K562 (cell line): Measurements from ENCODE around the gene NFAM1. TPM values are rescaled to one million over a fixed set of nuclear protein-coding genes. Genes with fewer than 3 reads are reported as not detected.

Experiments
- ATAC-seq: fragments of 200-7000 bp; cut with Tn5 transposase; 3 replicates; pipeline ENCODE4 v1.9.1; 2020; ENCODE audit warnings: moderate library complexity
- BruUV-seq: library from RNA; stranded (reverse); fragments of 400-500 nt; replicated peaks from 2 replicates; lab custom pipeline; 2021; lab: Mats Ljungman, UMichigan
- CTCF ChIA-PET: fragments of 300-600 bp; formaldehyde crosslinking; extraction: SDS; loops from one replicate; lab custom pipeline; 2021; ENCODE audit warnings: low intra/inter-chr PET ratio; lab: Yijun Ruan, JAX
- POLR2A ChIA-PET: fragments of 300-600, 350-650 bp; sonication (Branson Sonifier 250); formaldehyde crosslinking; extraction: SDS; loops from one replicate; lab custom pipeline; 2021; ENCODE audit warnings: antibody characterized with exemption, inconsistent platforms; lab: Yijun Ruan, JAX
- DNase-seq, 4 experiments: peaks; one replicate each; pipeline versions ENCODE4 v3.0.0 to v3.0.0-alpha.2; 2011 to 2018; ENCODE audit warnings: low spot score in 3 of 4, mixed read lengths in 3 of 4; ENCODE audit errors: extremely low read depth in 1 of 4
- FAIRE-seq: peaks from 2 replicates; lab custom pipeline; 2011; peaks lifted over from hg19 to GRCh38; lab: Jason Lieb, UNC
- H2AFZ ChIP-seq: 2 replicates; pipeline ENCODE4 v1.6.0; 2011; ENCODE audit warnings: low read depth, low read length, control low read depth, inconsistent platforms
- H3K27ac ChIP-seq: fragments of 200-600 bp; 3 replicates; pipeline ENCODE4 v1.8.0; 2011; ENCODE audit warnings: low read depth, mild to moderate bottlenecking, control low read depth, inconsistent platforms, low read length, moderate library complexity, mixed read lengths; ENCODE audit errors: extremely low read depth
- H3K27me3 ChIP-seq, 2 experiments: fragments of 300-600 bp in 1 of 2; 2 replicates in 1 of 2; 3 replicates in 1 of 2; pipeline versions ENCODE4 v1.6.0 to v1.8.0; 2011; ENCODE audit warnings: inconsistent platforms in 2 of 2, low read length in 2 of 2, mild to moderate bottlenecking in 1 of 2, mixed read lengths in 1 of 2, moderate library complexity in 1 of 2; ENCODE audit not compliant: control insufficient read depth in 2 of 2, insufficient read depth in 2 of 2
- H3K36me3 ChIP-seq: fragments of 300-600 bp; 3 replicates; pipeline ENCODE4 v1.8.0; 2011; ENCODE audit warnings: mild to moderate bottlenecking, low read length, inconsistent platforms; ENCODE audit not compliant: control insufficient read depth, insufficient read depth
- H3K4me1 ChIP-seq, 2 experiments: fragments of 200-600 bp in 1 of 2; replicated peaks in 1 of 2; 2 replicates in 1 of 2; 3 replicates in 1 of 2; pipeline versions ENCODE4 v1.5.1 to v1.8.0; 2011; ENCODE audit warnings: inconsistent platforms in 2 of 2, low read length in 2 of 2, mild to moderate bottlenecking in 1 of 2, mixed read lengths in 1 of 2, moderate library complexity in 1 of 2; ENCODE audit not compliant: control insufficient read depth in 2 of 2, insufficient read depth in 2 of 2
- H3K4me2 ChIP-seq: 2 replicates; pipeline ENCODE4 v1.6.1; 2011; ENCODE audit warnings: low read length, control low read depth, inconsistent platforms, mixed read lengths; ENCODE audit not compliant: insufficient read depth
- H3K4me3 ChIP-seq: fragments of 200-600 bp; sonication (generic), shearing (Covaris generic); 2 replicates; pipeline ENCODE4 v1.5.1; 2016; ENCODE audit warnings: control low read depth, inconsistent platforms
- H3K79me2 ChIP-seq: fragments of 200-600 bp; 3 replicates; pipeline ENCODE4 v1.8.0; 2011; ENCODE audit warnings: low read length, inconsistent platforms; ENCODE audit not compliant: control insufficient read depth, insufficient read depth
- H3K9ac ChIP-seq, 2 experiments: 2 replicates each; pipeline versions ENCODE4 v1.6.0 to v1.6.1; 2011; ENCODE audit warnings: low read depth in 2 of 2, low read length in 2 of 2, control low read depth in 1 of 2, inconsistent platforms in 1 of 2, mild to moderate bottlenecking in 1 of 2, mixed read lengths in 1 of 2; ENCODE audit not compliant: insufficient read depth in 1 of 2
- H3K9me1 ChIP-seq: one replicate; pipeline ENCODE4 v1.6.0; 2011; ENCODE audit warnings: inconsistent platforms, mild to moderate bottlenecking, low read length, moderate library complexity; ENCODE audit not compliant: control insufficient read depth, insufficient read depth
- H3K9me3 ChIP-seq: replicated peaks from 2 replicates; pipeline ENCODE4 v1.5.1; 2011; ENCODE audit warnings: low read depth, low read length, inconsistent platforms; ENCODE audit not compliant: control insufficient read depth, insufficient read depth
- H4K20me1 ChIP-seq: replicated peaks from 2 replicates; pipeline ENCODE4 v1.6.1; 2011; ENCODE audit warnings: low read length, inconsistent platforms, mixed read lengths; ENCODE audit not compliant: control insufficient read depth, insufficient read depth
- HDGF ChIP-seq: fragments of 450-650 bp; IDR thresholded peaks from 2 replicates; pipeline ENCODE4 v1.6.1; 2016
- ZKSCAN1 ChIP-seq: fragments of 150-350 bp; IDR thresholded peaks from 2 replicates; pipeline ENCODE4 v1.6.1; 2016; ENCODE audit warnings: low read depth, low read length
- WGBS: fragments of 100-300 bp; shearing (Covaris generic); methylation state at CpG from one replicate; pipeline ENCODE4 v1.1.6; 2016; ENCODE audit warnings: low coverage, mixed read lengths; ENCODE audit not compliant: insufficient coverage; ENCODE audit errors: missing lambda C conversion rate; 5-methylcytosine and 5-hydroxymethylcytosine counted together
- in situ Hi-C: fragments of 300-500 bp; cut with MboI; formaldehyde crosslinking; loops from 4 replicates; pipeline ENCODE4 v1.15.0; 2018; ENCODE audit warnings: inconsistent platforms, mixed read lengths
- intact Hi-C: fragments of 100-400 bp; cut with micrococcal nuclease; formaldehyde crosslinking; loops from 2 replicates; pipeline ENCODE4 v1.14.2; 2022
- polyA plus RNA-seq, 8 experiments: library from polyadenylated mRNA; depleted of rRNA in 4 of 8; stranded (reverse) in 5 of 8; unstranded in 3 of 8; fragments of >200 nt; fragmentation: Nextera tagmentation in 2 of 8; fragmentation: Illumina TruSeq in 1 of 8; extraction: Ambion mirVana in 2 of 8; extraction: Trizol in 1 of 8; gene quantifications; 2 replicates each; pipeline versions ENCODE4 v1.2.1 to v1.2.3, GENCODE V29; 2011 to 2014; ENCODE audit warnings: inconsistent platforms in 1 of 8, missing spikeins in 1 of 8
- total RNA-seq, 7 experiments: library from RNA; depleted of rRNA in 6 of 7; stranded (reverse); fragments of >200 nt in 6 of 7; fragmentation: Illumina TruSeq in 2 of 7; extraction: Trizol in 2 of 7; gene quantifications; 2 replicates each; pipeline versions ENCODE4 v1.2.1 to v1.2.3, GENCODE V29; 2011 to 2021; ENCODE audit warnings: low replicate concordance in 1 of 7
- TF ChIP-seq, protein P1 (sequence below): sonication (generic); formaldehyde crosslinking; IDR thresholded peaks from 2 replicates; pipeline ENCODE4 v1.8.0; 2023; ENCODE audit warnings: mild to moderate bottlenecking, missing genetic modification reagents
- TF ChIP-seq, protein P2 (sequence below): fragments of 450-650 bp; IDR thresholded peaks from 2 replicates; pipeline ENCODE4 v1.7.1; 2018; ENCODE audit warnings: mild to moderate bottlenecking, low read depth; ENCODE audit not compliant: partially characterized antibody

NFAM1 gene
- total and polyA plus RNA-seq, 9 of the 15 experiments (the other 6 are each of a cell fraction or from before 2014, with no cell fraction given), result 0.01 to 0.18 (median 0.03) TPM; not detected in 5

DNA sequence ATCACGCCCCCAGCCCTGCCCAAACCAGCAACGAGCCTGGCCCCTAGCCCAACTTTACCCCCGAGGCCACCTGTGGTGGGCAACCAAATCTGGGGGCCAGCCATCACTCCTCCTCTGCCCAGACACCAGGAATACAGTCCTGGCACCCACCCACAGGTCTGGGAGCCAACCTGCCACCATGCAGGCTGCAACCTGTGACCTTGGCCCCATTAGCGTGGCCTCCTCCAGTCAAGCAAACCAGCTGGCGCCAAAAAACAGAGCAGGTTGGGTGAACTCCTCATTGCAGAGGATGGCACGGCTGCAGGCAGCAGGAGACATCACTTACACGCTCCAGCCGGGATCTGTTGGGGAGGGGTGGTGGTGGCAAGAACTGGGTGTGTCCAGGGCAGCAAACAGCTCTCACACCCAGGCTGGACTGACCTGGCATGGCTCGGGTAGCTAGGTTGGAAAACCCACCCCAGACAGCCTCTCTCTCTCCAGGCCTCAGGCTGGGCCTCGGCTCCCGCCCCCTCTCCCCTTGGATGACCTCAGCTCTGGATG, 96.3 kb downstream of the NFAM1 start (continued):
- TF ChIP-seq, protein P1, sequence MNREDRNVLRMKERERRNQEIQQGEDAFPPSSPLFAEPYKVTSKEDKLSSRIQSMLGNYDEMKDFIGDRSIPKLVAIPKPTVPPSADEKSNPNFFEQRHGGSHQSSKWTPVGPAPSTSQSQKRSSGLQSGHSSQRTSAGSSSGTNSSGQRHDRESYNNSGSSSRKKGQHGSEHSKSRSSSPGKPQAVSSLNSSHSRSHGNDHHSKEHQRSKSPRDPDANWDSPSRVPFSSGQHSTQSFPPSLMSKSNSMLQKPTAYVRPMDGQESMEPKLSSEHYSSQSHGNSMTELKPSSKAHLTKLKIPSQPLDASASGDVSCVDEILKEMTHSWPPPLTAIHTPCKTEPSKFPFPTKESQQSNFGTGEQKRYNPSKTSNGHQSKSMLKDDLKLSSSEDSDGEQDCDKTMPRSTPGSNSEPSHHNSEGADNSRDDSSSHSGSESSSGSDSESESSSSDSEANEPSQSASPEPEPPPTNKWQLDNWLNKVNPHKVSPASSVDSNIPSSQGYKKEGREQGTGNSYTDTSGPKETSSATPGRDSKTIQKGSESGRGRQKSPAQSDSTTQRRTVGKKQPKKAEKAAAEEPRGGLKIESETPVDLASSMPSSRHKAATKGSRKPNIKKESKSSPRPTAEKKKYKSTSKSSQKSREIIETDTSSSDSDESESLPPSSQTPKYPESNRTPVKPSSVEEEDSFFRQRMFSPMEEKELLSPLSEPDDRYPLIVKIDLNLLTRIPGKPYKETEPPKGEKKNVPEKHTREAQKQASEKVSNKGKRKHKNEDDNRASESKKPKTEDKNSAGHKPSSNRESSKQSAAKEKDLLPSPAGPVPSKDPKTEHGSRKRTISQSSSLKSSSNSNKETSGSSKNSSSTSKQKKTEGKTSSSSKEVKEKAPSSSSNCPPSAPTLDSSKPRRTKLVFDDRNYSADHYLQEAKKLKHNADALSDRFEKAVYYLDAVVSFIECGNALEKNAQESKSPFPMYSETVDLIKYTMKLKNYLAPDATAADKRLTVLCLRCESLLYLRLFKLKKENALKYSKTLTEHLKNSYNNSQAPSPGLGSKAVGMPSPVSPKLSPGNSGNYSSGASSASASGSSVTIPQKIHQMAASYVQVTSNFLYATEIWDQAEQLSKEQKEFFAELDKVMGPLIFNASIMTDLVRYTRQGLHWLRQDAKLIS, result no peak
- TF ChIP-seq HDGF, result no peak

DNA sequence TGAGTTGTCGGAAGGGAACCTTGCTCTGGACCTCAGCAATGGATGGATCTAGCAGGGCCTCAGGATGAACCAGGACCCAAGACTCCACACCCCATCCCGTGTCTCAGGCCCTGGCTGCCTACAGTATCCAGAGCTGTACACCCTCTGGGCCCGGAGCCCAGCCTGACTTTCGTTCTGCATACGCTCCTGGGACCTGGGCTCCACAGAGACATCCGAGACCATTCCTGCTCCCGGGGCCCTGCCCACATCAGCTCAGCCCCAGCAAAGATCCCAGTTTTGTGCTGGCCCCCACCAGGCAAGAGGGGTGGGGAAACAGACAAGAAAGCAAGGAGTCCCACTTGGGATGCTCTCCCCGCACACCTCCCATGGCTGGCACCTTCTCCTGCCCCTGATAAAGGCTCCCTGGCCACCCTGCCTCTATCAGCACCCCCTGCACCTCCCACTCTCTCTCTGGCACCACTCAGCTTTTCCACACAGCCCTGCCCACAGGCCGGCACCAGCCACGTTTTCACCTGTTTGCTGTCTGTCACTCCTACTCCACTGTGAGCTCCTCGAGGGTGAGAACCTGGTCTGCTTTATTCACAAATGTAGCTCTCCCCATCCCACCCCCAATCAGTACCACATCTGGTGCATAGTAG, 97.2 kb downstream of the NFAM1 start:
- Histone ChIP-seq H3K4me3 (no peak overlapping the region), H3K27ac (no peak overlapping the region), H3K9ac (no peak overlapping the region), H2AFZ (no peak overlapping the region), H3K36me3 (no peaks in the 10 kb centered on the region), H3K9me1 (no peaks in the 10 kb centered on the region), H3K4me2 (no peak overlapping the region), H3K79me2 (no peaks in the 10 kb centered on the region), H3K27me3 (peaks cover 0 to 34% of the 10 kb centered on the region in 2 experiments; a peak in 3 of 5 replicates), H3K4me1 (peaks cover 0 to 20% of the 10 kb centered on the region in 2 experiments; a peak in 2 of 5 replicates), H3K9me3 (no peaks in the 10 kb centered on the region), H4K20me1 (peaks cover 12% of the 10 kb centered on the region; the same call in 1 of the 2 replicates)
- BruUV-seq, result no TSS peak
- ChIA-PET CTCF (no interaction called here), POLR2A (no interaction called here)
- no peak for DNase-seq
- no peak for FAIRE-seq
- in situ Hi-C loops (no loop called here), intact Hi-C loops (no loop called here)
- TF ChIP-seq, protein P2, sequence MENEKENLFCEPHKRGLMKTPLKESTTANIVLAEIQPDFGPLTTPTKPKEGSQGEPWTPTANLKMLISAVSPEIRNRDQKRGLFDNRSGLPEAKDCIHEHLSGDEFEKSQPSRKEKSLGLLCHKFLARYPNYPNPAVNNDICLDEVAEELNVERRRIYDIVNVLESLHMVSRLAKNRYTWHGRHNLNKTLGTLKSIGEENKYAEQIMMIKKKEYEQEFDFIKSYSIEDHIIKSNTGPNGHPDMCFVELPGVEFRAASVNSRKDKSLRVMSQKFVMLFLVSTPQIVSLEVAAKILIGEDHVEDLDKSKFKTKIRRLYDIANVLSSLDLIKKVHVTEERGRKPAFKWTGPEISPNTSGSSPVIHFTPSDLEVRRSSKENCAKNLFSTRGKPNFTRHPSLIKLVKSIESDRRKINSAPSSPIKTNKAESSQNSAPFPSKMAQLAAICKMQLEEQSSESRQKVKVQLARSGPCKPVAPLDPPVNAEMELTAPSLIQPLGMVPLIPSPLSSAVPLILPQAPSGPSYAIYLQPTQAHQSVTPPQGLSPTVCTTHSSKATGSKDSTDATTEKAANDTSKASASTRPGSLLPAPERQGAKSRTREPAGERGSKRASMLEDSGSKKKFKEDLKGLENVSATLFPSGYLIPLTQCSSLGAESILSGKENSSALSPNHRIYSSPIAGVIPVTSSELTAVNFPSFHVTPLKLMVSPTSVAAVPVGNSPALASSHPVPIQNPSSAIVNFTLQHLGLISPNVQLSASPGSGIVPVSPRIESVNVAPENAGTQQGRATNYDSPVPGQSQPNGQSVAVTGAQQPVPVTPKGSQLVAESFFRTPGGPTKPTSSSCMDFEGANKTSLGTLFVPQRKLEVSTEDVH, result no peak
- TF ChIP-seq ZKSCAN1, result peak; percentile 76; the same call in 1 of the 2 replicates
- WGBS, result 7% methylated on average over 10 of the region's 11 CpGs
- ATAC-seq, result no peak
